GM13976 (cell line): ENCODE measurements around the gene RHOBTB3.

ENCODE experiments used
- DNase-seq: peaks from one replicate; pipeline ENCODE4 v3.0.0; 2012; ENCODE audit warnings: low spot score
- in situ Hi-C: fragments of 300-500 bp; cut with MboI; formaldehyde crosslinking; loops from one replicate; pipeline ENCODE4 v1.12.0; 2022; ENCODE audit warnings: low sequenced_read_pairs, mixed read lengths, inconsistent platforms; ENCODE audit not compliant: unreplicated experiment
- TF ChIP-seq, protein P1 (sequence below): IDR thresholded peaks from 2 replicates; pipeline ENCODE4 v1.5.1; 2012; ENCODE audit warnings: borderline replicate concordance, mild to moderate bottlenecking; ENCODE audit not compliant: insufficient read depth; ENCODE audit errors: extremely low read depth, missing control alignments, control extremely low read depth

Gene RHOBTB3

DNA sequence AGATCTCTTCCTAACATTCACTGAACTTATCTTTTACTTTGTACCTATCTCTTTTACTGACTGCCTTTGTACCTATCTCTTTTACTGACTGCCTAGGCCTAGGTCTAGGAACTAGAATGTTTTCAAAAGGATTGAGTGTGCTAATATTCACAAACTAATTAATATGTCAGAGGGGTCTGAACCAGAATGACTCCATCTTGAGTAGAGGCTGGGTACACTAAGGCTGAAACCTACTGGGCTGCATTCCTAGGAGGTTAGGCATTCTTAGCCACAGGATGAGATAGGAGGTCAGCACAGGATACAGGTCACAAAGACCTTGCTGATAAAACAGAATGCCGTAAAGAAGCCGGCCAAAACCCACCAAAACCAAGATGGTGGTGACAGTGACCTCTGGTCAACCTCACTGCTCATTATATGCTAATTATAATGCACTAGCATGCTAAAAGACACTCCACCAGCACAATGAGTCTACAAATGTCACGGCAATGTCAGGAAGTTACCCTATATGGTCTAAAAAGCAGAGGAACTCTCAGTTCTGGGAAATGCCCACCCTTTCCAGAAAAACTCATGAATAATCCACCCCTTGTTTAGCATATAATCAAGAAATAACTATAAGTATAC, 2.5 kb upstream of the RHOBTB3 start:
- in situ Hi-C loops, result no loop called here
- TF ChIP-seq, protein P1, sequence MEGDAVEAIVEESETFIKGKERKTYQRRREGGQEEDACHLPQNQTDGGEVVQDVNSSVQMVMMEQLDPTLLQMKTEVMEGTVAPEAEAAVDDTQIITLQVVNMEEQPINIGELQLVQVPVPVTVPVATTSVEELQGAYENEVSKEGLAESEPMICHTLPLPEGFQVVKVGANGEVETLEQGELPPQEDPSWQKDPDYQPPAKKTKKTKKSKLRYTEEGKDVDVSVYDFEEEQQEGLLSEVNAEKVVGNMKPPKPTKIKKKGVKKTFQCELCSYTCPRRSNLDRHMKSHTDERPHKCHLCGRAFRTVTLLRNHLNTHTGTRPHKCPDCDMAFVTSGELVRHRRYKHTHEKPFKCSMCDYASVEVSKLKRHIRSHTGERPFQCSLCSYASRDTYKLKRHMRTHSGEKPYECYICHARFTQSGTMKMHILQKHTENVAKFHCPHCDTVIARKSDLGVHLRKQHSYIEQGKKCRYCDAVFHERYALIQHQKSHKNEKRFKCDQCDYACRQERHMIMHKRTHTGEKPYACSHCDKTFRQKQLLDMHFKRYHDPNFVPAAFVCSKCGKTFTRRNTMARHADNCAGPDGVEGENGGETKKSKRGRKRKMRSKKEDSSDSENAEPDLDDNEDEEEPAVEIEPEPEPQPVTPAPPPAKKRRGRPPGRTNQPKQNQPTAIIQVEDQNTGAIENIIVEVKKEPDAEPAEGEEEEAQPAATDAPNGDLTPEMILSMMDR, result no peak
- DNase-seq, result no peak

DNA sequence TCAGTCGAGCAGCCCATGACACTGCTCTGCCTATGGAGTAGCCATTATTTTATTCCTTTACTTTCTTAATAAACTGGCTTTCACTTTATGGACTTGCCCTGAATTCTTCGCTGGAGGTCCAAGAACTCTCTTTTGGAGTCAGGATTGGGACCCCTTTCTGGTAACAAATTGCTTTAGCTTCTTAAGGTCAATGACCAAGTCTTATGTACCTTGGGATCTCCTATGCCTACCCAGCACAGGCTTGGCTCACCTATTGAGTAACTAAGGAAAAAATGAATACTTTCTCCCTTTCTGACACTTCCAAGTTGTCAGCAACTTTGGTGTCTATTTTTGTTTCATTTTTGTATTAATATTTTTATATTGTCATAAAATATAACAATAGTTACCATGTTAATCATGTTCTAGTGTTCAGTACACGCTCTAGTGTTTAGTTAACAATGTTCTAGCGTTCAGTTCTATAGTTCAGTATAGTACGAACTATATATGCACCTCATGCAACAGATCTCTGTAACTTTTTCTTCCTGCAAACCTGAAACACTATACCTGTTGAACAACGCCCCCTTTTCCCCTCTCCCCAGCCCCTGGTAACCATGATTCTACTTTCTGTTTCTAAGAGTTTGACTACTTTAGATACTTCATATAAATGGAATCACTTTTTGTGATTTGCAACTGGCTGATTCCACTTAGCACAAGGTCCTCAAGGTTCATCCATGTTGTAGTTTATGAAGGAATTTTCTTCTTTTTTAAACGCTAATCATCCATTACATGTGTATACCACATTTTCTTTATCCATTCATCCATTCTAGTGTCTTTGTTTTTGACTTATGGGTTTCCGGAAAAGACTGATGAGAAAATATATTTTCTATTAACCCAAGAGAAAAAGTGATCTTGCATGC, 1.8 kb upstream of the RHOBTB3 start:
- in situ Hi-C loops, result no loop called here
- TF ChIP-seq, protein P1, result no peak
- no peak for DNase-seq

DNA sequence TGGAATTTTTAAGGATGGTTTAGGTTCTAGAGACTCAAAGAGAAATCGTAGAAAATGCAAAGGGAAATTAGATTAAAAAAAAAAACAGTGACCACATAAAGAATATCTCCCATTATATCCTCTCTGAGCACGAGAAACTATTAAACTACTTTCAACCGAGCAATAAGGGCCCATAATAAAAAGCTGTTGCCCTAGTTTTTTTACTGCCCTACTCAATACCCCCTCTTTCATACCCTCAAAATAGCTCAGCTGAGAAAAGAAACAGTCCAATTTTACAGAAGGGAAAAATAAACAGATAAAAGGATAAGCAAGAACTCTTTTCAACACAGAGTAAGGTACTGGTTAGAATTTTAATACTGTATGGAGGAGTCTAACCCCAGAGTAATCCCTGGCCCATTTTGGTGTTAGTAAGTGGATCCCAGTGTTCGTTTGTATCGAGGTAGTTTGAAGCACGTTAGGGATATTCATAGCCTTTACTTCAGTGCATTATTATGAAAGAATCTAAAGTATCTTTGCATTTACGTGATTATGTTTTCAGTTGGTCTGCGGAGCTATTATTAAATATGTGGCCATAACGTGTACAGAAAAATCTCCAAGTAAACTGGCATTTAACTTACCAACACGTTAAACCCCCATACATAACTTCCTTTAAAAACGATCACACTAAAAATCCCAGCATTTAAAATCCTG, 980 bp upstream of the RHOBTB3 start:
- TF ChIP-seq, protein P1, result no peak
- in situ Hi-C loops, result no loop called here
- no peak for DNase-seq

DNA sequence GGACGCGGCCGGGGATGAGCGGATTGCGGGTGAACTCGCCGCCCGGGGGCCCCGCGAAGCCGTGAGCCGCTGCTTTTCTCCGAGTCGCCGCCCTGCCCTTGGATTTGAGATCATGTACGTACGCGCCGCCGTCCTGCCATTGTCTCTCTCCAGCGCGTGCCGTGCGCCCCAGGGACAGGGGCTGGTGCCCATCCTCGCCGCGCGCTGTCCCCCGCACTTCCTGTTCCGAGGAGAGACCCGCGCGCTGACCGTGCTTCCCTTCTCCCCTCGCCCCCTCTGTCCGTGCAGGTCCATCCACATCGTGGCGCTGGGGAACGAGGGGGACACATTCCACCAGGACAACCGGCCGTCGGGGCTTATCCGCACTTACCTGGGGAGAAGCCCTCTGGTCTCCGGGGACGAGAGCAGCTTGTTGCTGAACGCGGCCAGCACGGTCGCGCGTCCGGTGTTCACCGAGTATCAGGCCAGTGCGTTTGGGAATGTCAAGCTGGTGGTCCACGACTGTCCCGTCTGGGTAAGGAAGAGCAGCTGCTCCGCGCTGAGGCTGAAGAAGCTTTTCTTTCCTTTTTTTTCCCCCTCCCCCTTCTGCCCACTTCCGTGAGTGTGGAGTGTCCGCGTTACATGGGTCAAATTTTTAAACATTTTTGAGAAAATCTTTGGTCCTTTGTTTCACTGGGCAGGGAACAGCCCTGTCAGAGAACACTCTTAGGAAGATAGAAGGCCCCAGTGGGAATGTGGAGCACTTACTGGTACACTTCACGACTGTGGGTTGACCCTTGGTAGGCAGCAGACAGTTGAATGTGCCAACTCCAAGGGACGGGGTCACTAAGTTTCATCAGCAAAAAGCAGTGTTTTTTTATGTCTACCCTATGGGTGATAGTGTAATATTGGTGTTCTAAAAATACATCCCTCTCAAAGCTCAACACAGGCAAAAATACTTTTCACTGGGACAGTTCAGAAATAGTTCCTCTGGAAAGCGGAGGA, 727 bp downstream of the RHOBTB3 start:
- DNase-seq, result no peak
- in situ Hi-C loops, result no loop called here

DNA sequence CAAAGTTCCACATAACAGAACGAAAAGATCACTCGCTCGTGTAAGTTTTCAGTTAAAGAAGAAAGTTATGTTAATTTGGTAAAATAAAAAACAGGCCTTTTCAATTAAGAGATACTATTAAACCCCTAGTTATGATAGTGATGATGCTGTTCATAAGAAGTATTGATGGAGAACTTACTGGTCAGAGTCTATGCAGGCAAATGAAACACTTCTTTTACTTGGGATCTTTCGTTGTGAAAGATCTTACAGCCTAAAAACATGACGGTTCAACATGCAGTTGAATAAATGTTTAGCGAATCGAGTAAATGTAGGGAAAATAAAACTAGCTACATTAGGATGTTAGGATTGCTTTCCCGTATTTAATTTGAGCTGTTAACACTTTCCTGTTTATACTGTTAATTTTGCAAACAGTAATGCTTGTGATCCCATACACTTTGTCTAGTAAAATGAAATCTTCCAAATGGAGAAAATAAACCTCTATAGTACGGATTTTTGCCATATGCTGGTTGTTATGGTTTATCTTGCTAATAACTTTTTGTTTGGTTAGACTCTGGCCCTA, 2.0 kb downstream of the RHOBTB3 start:
- in situ Hi-C loops, result no loop called here
- DNase-seq, result no peak
- TF ChIP-seq, protein P1, result no peak

More for the DNA sequence above, 727 bp downstream of the RHOBTB3 start:
- TF ChIP-seq, protein P1, result no peak
